ENCODE data around the gene GARIN6.

Gene GARIN6

GRCh38 chr12:99627459-99627858 is 20.1 kb upstream of the GARIN6 start:
- Histone ChIP-seq H3K36me3 (ENCODE audit: control insufficient read depth, insufficient read depth, low read length) (no peaks in the 10 kb centered on the region), H3K9me3 (ENCODE audit: control insufficient read depth, low read length) (no peaks in the 10 kb centered on the region), H3K27me3 (replicated peaks; ENCODE audit: control insufficient read depth, insufficient read depth, low read length, poor library complexity, severe bottlenecking) (no peaks in the 10 kb centered on the region), H3K4me3 (ENCODE audit: insufficient read depth, low read depth, low read length, poor library complexity, severe bottlenecking) (no peak overlapping the region), H3K4me1 (ENCODE audit: control insufficient read depth, insufficient read depth, low read length, poor library complexity, severe bottlenecking) (no peaks in the 10 kb centered on the region), H3K27ac (ENCODE audit: insufficient read depth, low read length, poor library complexity, severe bottlenecking) (no peak overlapping the region)
- no peak for DNase-seq

DNA sequence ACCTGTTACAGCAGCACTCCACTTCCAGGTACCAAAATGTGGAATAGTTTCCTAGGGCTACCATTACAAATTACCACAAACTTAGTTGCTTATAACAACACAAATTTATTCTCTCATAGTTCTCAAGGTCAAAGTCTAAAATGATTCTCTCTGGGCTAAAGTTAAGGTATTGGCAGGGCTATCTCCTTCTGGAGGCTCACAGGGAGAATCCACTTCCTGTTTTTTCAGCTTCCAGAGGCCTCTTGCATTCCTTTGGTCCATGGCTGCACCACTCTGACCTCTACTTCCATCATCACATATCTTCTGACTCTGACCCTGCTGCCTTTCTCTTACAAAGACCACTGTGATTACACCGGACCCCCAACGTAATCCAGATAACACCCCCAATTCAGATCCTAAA is 2.9 kb upstream of the GARIN6 start:
- no peak for DNase-seq
- no peaks in the 10 kb centered on the region for H3K9me3 ChIP-seq (ENCODE audit: control insufficient read depth, low read length)

DNA sequence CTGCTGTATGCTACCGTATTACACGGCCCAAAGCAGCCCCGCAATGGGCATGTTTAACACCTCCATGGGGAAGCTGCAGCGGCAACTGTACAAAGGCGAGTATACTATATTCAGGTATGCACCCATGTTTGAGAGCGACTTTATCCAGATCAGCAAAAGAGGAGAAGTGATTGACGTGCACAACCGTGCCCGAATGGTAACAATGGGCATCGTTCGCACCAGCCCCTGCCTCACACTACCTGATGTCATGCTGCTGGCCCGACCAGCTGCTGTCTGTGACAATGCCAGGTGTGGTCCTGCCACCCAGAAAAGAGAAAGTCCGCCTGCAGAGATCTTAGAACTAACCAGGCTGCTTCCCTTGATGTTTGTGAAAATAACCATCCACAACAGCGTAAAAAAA is 630 bp downstream of the GARIN6 start:
- no peaks in the 10 kb centered on the region for H3K4me1 ChIP-seq (ENCODE audit: control insufficient read depth, insufficient read depth, low read length, poor library complexity, severe bottlenecking)
- no peaks in the 10 kb centered on the region for H3K27me3 ChIP-seq (replicated peaks; ENCODE audit: control insufficient read depth, insufficient read depth, low read length, poor library complexity, severe bottlenecking)
- no peaks in the 10 kb centered on the region for H3K36me3 ChIP-seq (ENCODE audit: control insufficient read depth, insufficient read depth, low read length)
- DNase-seq, result no peak
- no peak overlapping the region for H3K27ac ChIP-seq (ENCODE audit: insufficient read depth, low read length, poor library complexity, severe bottlenecking)
- H3K9me3 ChIP-seq (ENCODE audit: control insufficient read depth, low read length), result no peaks in the 10 kb centered on the region
- no peak overlapping the region for H3K4me3 ChIP-seq (ENCODE audit: insufficient read depth, low read depth, low read length, poor library complexity, severe bottlenecking)

More for the DNA sequence above, 2.9 kb upstream of the GARIN6 start:
- H3K4me3 ChIP-seq (ENCODE audit: insufficient read depth, low read depth, low read length, poor library complexity, severe bottlenecking), result no peak overlapping the region
- no peak overlapping the region for H3K27ac ChIP-seq (ENCODE audit: insufficient read depth, low read length, poor library complexity, severe bottlenecking)
- no peaks in the 10 kb centered on the region for H3K36me3 ChIP-seq (ENCODE audit: control insufficient read depth, insufficient read depth, low read length)
- H3K4me1 ChIP-seq (ENCODE audit: control insufficient read depth, insufficient read depth, low read length, poor library complexity, severe bottlenecking), result no peaks in the 10 kb centered on the region
- no peaks in the 10 kb centered on the region for H3K27me3 ChIP-seq (replicated peaks; ENCODE audit: control insufficient read depth, insufficient read depth, low read length, poor library complexity, severe bottlenecking)

- Histone ChIP-seq H3K36me3 (ENCODE audit: control insufficient read depth, insufficient read depth, low read length) (no peaks in the 10 kb centered on the region), H3K27me3 (replicated peaks; ENCODE audit: control insufficient read depth, insufficient read depth, low read length, poor library complexity, severe bottlenecking) (no peaks in the 10 kb centered on the region), H3K4me1 (ENCODE audit: control insufficient read depth, insufficient read depth, low read length, poor library complexity, severe bottlenecking) (no peaks in the 10 kb centered on the region), H3K9me3 (ENCODE audit: control insufficient read depth, low read length) (no peaks in the 10 kb centered on the region), H3K4me3 (ENCODE audit: insufficient read depth, low read depth, low read length, poor library complexity, severe bottlenecking) (no peak overlapping the region), H3K27ac (ENCODE audit: insufficient read depth, low read length, poor library complexity, severe bottlenecking) (no peak overlapping the region)
- no peak for DNase-seq
Observed at GRCh38 chr12:99649551-99649950, 2.0 kb downstream of the GARIN6 start.

DNA sequence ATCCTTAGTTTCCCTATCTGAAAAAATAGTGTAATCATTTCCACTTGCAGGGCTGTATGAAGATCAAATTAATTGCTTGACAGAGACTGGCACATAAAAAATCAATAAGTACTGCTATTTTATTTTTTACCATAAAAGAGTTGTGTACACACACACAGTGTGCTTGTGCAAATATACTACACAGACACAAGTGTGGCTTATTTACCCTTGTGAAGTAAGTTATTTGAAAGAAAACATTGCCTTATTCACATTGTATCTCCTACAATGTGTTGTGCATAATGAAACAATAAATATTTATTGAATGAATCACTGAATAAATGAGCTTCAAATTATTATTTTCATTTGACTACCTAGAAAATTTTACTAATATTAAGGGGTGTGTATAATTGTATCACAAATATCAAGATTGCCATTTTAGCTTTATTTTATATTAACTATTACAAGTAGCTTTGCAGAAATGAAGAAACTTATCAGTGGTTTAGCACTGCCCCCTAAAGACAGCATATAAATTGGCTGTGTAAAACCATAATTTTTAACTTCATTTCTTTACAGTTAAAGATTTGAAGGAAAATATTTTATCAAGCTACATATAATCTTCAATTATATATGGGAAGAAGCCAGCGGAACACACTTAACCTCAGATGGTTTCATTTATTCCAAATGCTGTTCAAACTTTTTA is 11.3 kb downstream of the GARIN6 start:
- no peaks in the 10 kb centered on the region for H3K27me3 ChIP-seq (replicated peaks; ENCODE audit: control insufficient read depth, insufficient read depth, low read length, poor library complexity, severe bottlenecking)
- no peaks in the 10 kb centered on the region for H3K9me3 ChIP-seq (ENCODE audit: control insufficient read depth, low read length)

GRCh38 chr12:99670635-99671034 is 23.1 kb downstream of the GARIN6 start:
- no peak for DNase-seq
- Histone ChIP-seq H3K27me3 (replicated peaks; ENCODE audit: control insufficient read depth, insufficient read depth, low read length, poor library complexity, severe bottlenecking) (no peaks in the 10 kb centered on the region), H3K4me1 (ENCODE audit: control insufficient read depth, insufficient read depth, low read length, poor library complexity, severe bottlenecking) (no peaks in the 10 kb centered on the region), H3K36me3 (ENCODE audit: control insufficient read depth, insufficient read depth, low read length) (no peaks in the 10 kb centered on the region), H3K27ac (ENCODE audit: insufficient read depth, low read length, poor library complexity, severe bottlenecking) (no peak overlapping the region), H3K4me3 (ENCODE audit: insufficient read depth, low read depth, low read length, poor library complexity, severe bottlenecking) (no peak overlapping the region), H3K9me3 (ENCODE audit: control insufficient read depth, low read length) (no peaks in the 10 kb centered on the region)

More for the DNA sequence above, 11.3 kb downstream of the GARIN6 start:
- H3K27ac ChIP-seq (ENCODE audit: insufficient read depth, low read length, poor library complexity, severe bottlenecking), result no peak overlapping the region
- no peaks in the 10 kb centered on the region for H3K4me1 ChIP-seq (ENCODE audit: control insufficient read depth, insufficient read depth, low read length, poor library complexity, severe bottlenecking)
- H3K36me3 ChIP-seq (ENCODE audit: control insufficient read depth, insufficient read depth, low read length), result no peaks in the 10 kb centered on the region
- no peak for DNase-seq
- no peak overlapping the region for H3K4me3 ChIP-seq (ENCODE audit: insufficient read depth, low read depth, low read length, poor library complexity, severe bottlenecking)

DNA sequence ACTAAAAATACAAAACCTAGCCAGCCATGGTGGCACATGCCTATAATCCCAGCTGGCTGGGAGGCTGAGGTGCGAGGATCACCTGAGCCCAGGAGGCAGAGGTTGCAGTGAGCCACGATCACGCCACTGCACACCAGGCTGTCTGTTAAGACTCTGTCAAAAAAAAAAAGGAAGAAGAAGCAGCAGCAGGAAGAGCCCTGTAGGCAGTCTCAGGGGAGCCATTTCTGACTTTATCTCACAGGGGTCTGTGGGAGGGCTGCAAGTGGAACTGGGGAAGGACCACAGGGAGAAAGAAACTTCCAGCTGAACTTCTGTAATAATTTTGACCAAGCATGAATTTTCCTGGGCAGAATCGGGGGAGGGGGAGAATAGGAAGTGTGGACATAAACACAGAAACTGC is 32.7 kb downstream of the GARIN6 start:
- Histone ChIP-seq H3K27ac (ENCODE audit: insufficient read depth, low read length, poor library complexity, severe bottlenecking) (no peak overlapping the region), H3K27me3 (replicated peaks; ENCODE audit: control insufficient read depth, insufficient read depth, low read length, poor library complexity, severe bottlenecking) (no peaks in the 10 kb centered on the region), H3K4me3 (ENCODE audit: insufficient read depth, low read depth, low read length, poor library complexity, severe bottlenecking) (no peak overlapping the region), H3K36me3 (ENCODE audit: control insufficient read depth, insufficient read depth, low read length) (no peaks in the 10 kb centered on the region), H3K9me3 (ENCODE audit: control insufficient read depth, low read length) (no peaks in the 10 kb centered on the region), H3K4me1 (ENCODE audit: control insufficient read depth, insufficient read depth, low read length, poor library complexity, severe bottlenecking) (no peaks in the 10 kb centered on the region)
- DNase-seq, result no peak

GRCh38 chr12:99686142-99686541 is 38.6 kb downstream of the GARIN6 start:
- no peaks in the 10 kb centered on the region for H3K36me3 ChIP-seq (ENCODE audit: control insufficient read depth, insufficient read depth, low read length)
- H3K4me1 ChIP-seq (ENCODE audit: control insufficient read depth, insufficient read depth, low read length, poor library complexity, severe bottlenecking), result no peaks in the 10 kb centered on the region
- H3K4me3 ChIP-seq (ENCODE audit: insufficient read depth, low read depth, low read length, poor library complexity, severe bottlenecking), result no peak overlapping the region
- H3K27ac ChIP-seq (ENCODE audit: insufficient read depth, low read length, poor library complexity, severe bottlenecking), result no peak overlapping the region
- DNase-seq, result no peak
- H3K9me3 ChIP-seq (ENCODE audit: control insufficient read depth, low read length), result no peaks in the 10 kb centered on the region
- no peaks in the 10 kb centered on the region for H3K27me3 ChIP-seq (replicated peaks; ENCODE audit: control insufficient read depth, insufficient read depth, low read length, poor library complexity, severe bottlenecking)

- H3K9me3 ChIP-seq (ENCODE audit: control insufficient read depth, low read length), result no peaks in the 10 kb centered on the region
Observed at GRCh38 chr12:99695050-99695449, 47.5 kb downstream of the GARIN6 start.

More at GRCh38 chr12:99695050-99695449, 47.5 kb downstream of the GARIN6 start:
- Histone ChIP-seq H3K27me3 (replicated peaks; ENCODE audit: control insufficient read depth, insufficient read depth, low read length, poor library complexity, severe bottlenecking) (no peaks in the 10 kb centered on the region), H3K4me1 (ENCODE audit: control insufficient read depth, insufficient read depth, low read length, poor library complexity, severe bottlenecking) (no peaks in the 10 kb centered on the region), H3K4me3 (ENCODE audit: insufficient read depth, low read depth, low read length, poor library complexity, severe bottlenecking) (no peak overlapping the region), H3K36me3 (ENCODE audit: control insufficient read depth, insufficient read depth, low read length) (no peaks in the 10 kb centered on the region), H3K27ac (ENCODE audit: insufficient read depth, low read length, poor library complexity, severe bottlenecking) (no peak overlapping the region)
- DNase-seq, result no peak
